Large intestine (tissue), 3 donors: ENCODE measurements around the gene EPM2A. TPM values are rescaled to one million over a fixed set of nuclear protein-coding genes. Genes with fewer than 3 reads are reported as not detected.
"Not testable (repeated sequence)": the region's sequence is repeated elsewhere in the genome, so short reads cannot be mapped to it uniquely, and the experiment has no call there.

ENCODE experiments used
- DNase-seq, 2 donors: peaks; one replicate each; pipeline versions ENCODE4 v3.0.0 to v3.0.0-alpha.2; 2013
- H3K27ac ChIP-seq: one replicate; pipeline ENCODE4 v1.5.1; 2013; ENCODE audit warnings: low read length
- H3K27me3 ChIP-seq: 2 replicates; pipeline ENCODE4 v1.6.1; 2013; ENCODE audit warnings: low read length; ENCODE audit not compliant: control insufficient read depth, insufficient read depth
- H3K36me3 ChIP-seq: 2 replicates; pipeline ENCODE4 v1.6.1; 2013; ENCODE audit warnings: low read length; ENCODE audit not compliant: control insufficient read depth, insufficient read depth
- H3K4me1 ChIP-seq: one replicate; pipeline ENCODE4 v1.6.1; 2013; ENCODE audit warnings: low read length; ENCODE audit not compliant: control insufficient read depth, insufficient read depth
- H3K4me3 ChIP-seq: one replicate; pipeline ENCODE4 v1.5.1; 2013; ENCODE audit warnings: low read length
- H3K9me3 ChIP-seq: one replicate; pipeline ENCODE4 v1.6.1; 2013; ENCODE audit warnings: mild to moderate bottlenecking, low read depth, low read length, moderate library complexity; ENCODE audit not compliant: control insufficient read depth
- WGBS: methylation state at CpG from one replicate; pipeline ENCODE4 v1.1.5; 2013; ENCODE audit warnings: low lambda C conversion rate; ENCODE audit not compliant: insufficient coverage; 5-methylcytosine and 5-hydroxymethylcytosine counted together
- polyA plus RNA-seq: library from polyadenylated mRNA; unstranded; fragments of 120-200 nt; gene quantifications from one replicate; pipeline ENCODE4 v1.2.1, GENCODE V29; 2013

Gene EPM2A
- polyA plus RNA-seq, 1 donor, result 7.0 TPM

DNA sequence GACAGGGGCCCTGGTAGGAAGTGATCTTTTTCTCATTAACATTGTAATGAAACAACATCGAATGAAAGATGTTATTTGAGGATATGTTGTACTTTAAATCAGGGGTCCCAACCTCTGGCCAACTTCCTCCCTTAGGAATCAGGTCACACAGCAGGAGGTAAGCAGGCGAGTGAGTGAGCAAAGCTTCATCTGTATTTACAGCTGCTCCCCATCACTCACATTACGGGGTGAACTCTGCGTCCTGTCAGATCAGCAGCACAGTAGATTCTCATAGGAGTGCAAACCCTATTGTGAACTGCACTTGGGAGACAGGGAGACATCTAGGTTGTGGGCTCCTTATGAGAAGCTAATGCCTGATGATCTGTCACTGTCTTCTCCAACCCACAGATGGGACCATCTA lies 19.9 kb downstream of the EPM2A start:
- H3K9me3 ChIP-seq, result no peaks in the 10 kb centered on the region
- no peak overlapping the region for H3K27ac ChIP-seq
- no peaks in the 10 kb centered on the region for H3K36me3 ChIP-seq
- H3K4me3 ChIP-seq, result no peak overlapping the region
- no CpG with 5 or more reads among the region's 4 CpGs for WGBS
- DNase-seq, result no peak
- no peaks in the 10 kb centered on the region for H3K4me1 ChIP-seq
- H3K27me3 ChIP-seq, result no peaks in the 10 kb centered on the region

DNA sequence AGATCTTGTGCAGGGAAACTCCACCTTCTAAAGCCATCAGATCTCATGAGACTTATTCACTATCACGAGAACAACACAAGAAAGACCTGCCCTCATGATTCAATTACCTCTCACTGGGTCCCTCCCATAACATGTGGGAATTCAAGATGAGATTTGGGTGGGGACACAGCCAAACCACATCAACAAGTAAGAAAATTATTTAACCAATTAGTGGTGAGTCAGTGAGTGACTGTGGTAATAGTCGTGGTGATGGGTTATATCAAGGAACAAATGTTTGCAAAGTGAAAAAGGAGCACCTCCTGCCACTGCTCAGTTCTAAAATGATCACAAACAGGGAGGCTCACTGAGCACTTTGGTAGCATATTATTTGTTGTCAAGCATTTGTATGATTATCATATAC lies 20.6 kb downstream of the EPM2A start:
- Histone ChIP-seq H3K9me3 (no peaks in the 10 kb centered on the region), H3K4me3 (no peak overlapping the region), H3K4me1 (no peaks in the 10 kb centered on the region), H3K27ac (no peak overlapping the region), H3K27me3 (no peaks in the 10 kb centered on the region), H3K36me3 (no peaks in the 10 kb centered on the region)
- DNase-seq, result no peak
- no CpG with 5 or more reads among the region's 2 CpGs for WGBS

DNA sequence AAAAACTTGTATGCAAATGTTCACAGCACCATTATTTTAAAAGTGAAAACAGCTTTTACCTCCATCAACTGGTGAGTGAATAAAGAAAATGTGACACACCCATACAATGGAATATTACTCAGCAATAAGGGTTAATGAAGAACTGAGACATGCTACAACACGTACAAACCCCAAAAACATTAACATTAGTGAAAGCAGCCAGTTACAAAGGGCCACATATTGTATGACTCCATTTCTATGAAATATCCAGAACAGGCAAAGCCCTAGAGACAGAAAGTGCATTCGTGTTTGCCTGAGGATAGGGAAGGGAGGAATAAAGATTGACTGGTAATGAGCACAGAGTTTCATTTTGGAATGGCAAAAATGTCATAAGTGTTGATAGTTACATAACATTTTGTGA lies 21.5 kb downstream of the EPM2A start:
- H3K27me3 ChIP-seq, result no peaks in the 10 kb centered on the region
- no peak overlapping the region for H3K27ac ChIP-seq
- DNase-seq, result no peak
- H3K4me1 ChIP-seq, result no peaks in the 10 kb centered on the region
- 100% methylated on average over 1 of the region's 2 CpGs for WGBS
- no peaks in the 10 kb centered on the region for H3K9me3 ChIP-seq
- H3K36me3 ChIP-seq, result no peaks in the 10 kb centered on the region
- no peak overlapping the region for H3K4me3 ChIP-seq

DNA sequence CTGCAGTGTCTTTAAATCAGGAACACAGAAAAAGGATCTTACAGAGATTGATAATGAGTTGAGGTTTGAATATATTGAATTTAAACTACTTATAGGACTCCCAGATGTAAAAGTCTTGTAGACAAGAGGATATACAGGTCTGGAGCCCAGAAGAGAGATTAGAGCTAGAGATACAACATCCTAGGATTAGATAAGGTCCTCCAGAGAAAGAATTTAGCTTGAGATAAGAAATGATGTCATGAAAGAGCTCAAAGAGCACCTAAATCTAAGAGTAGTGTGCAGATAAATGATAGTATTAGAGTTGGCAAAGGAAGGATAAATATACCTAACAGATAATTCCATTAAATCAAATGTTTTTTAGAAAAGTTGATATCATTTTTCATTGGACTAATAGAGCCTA lies 23.9 kb downstream of the EPM2A start:
- Histone ChIP-seq H3K9me3 (no peaks in the 10 kb centered on the region), H3K4me3 (no peak overlapping the region)
- no peak for DNase-seq

DNA sequence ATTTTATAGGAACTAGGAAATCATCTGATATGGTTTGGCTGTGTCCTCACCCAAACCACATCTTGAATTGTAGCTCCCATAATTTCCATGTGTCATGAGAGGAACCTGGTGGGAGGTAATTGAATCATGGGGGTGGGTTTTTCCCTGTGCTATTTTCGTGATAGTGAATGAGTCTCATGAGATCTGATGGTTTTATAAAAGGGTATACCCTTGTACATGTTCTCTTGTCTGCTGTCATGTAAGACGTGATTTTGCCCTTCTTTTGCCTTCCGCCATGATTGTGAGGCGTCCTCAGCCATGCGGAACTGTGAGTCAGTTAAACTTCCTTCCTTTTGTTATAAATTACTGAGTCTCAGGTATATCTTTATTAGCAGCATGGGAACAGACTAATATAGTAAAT lies 27.9 kb downstream of the EPM2A start:
- DNase-seq, result no peak
- no CpG with 5 or more reads among the region's 5 CpGs for WGBS
- Histone ChIP-seq H3K9me3 (no peaks in the 10 kb centered on the region), H3K27ac (no peak overlapping the region), H3K27me3 (no peaks in the 10 kb centered on the region), H3K4me1 (no peaks in the 10 kb centered on the region), H3K36me3 (no peaks in the 10 kb centered on the region), H3K4me3 (no peak overlapping the region)

More for the DNA sequence above, 23.9 kb downstream of the EPM2A start:
- Histone ChIP-seq H3K4me1 (no peaks in the 10 kb centered on the region), H3K27ac (no peak overlapping the region), H3K27me3 (no peaks in the 10 kb centered on the region), H3K36me3 (no peaks in the 10 kb centered on the region)

DNA sequence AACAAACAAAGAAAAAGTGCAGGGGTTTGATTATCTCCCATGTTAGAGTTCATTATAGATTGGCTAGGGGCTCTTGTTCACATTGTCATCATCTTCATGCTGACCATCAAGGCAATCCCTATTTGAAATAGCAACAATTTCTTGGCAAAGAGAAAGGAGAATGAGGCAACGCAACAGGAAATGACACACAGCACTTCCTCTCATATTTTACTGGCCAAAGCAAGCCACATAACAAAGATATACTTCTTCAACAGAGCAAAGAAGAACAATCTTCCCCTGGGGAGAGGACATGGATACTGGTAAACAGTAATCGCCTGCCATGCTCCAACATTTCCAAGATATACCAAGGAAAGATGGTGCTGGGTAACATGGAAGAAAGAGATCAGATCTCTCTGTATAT lies 29.8 kb downstream of the EPM2A start:
- DNase-seq, result no peak
- no peaks in the 10 kb centered on the region for H3K4me1 ChIP-seq
- no CpG with 5 or more reads among the region's 2 CpGs for WGBS
- H3K4me3 ChIP-seq, result no peak overlapping the region
- no peak overlapping the region for H3K27ac ChIP-seq
- H3K27me3 ChIP-seq, result no peaks in the 10 kb centered on the region
- no peaks in the 10 kb centered on the region for H3K9me3 ChIP-seq
- no peaks in the 10 kb centered on the region for H3K36me3 ChIP-seq

DNA sequence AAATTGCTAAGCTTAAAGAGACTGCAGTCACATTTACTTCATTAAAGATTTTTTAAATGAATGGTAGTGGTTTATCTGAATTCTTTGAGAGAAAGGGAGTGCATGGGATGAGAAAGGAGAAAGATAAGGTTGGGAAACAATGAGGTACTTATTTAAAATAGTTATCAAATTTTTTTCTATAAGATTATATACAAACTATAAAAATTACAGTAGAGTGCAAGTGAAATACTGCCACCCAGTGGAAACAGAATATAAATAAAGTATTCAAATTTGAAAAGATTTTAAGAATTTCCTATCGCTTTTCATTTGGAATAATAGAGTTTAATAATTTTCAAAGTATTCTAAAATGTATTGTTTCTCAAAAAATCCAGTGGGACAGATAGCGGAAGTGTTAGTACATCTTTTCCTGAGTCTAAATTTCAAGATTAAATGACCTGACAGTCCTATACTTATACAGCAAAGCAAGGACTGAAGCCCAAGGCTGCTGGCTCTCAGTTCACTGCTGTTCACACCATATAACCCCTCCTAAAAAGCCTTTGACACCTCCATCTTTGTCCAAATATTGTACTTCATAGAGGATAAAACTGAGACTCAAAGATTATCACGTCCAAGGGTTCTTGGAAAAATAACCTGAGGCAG lies 31.1 kb downstream of the EPM2A start:
- H3K4me1 ChIP-seq, result no peaks in the 10 kb centered on the region
- 64% methylated on average over 2 of the region's 3 CpGs for WGBS
- H3K4me3 ChIP-seq, result no peak overlapping the region
- H3K27ac ChIP-seq, result no peak overlapping the region
- DNase-seq, result no peak
- H3K27me3 ChIP-seq, result no peaks in the 10 kb centered on the region
- H3K9me3 ChIP-seq, result no peaks in the 10 kb centered on the region
- H3K36me3 ChIP-seq, result no peaks in the 10 kb centered on the region

DNA sequence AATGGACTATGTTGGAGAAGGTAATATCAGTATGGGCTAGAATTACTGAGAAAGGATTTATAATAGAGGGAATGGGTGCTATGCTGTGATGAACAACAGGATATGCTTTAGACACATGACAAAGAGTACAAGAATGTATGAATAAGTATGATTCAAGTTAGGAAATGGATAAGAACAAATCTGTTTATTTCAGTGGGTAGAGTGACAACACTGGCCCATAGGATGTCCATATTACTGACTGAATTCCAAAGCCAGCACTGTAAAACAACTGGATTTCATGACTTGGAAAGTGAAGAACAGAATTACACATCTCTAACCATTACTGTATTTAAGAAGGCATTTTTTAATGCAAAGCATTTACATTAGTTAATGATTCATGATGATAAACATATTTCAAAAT lies 35.9 kb downstream of the EPM2A start:
- Histone ChIP-seq H3K4me3 (no peak overlapping the region), H3K4me1 (no peaks in the 10 kb centered on the region)

DNA sequence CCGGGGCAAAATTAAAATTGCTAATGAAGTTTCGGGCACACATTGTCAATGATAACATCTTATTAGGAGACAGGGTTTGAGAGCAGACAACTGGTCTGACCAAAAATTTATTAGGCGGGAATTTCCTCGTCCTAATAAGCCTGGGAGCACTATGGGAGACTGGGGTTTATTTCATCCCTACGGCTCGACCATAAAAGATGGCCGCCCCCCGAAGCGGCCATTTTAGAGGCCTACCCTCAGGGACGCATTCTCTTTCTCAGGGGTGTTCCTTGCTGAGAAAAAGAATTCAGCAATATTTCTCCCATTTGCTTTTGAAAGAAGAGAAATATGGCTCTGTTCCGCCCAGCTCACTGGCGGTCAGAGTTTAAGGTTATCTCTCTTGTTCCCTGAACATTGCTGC lies 37.9 kb downstream of the EPM2A start:
- WGBS, result no CpG with 5 or more reads among the region's 12 CpGs
- H3K9me3 ChIP-seq, DNase-seq, H3K36me3 ChIP-seq, H3K4me3 ChIP-seq, H3K27me3 ChIP-seq, H3K4me1 ChIP-seq, H3K27ac ChIP-seq: not testable (repeated sequence)

More for the DNA sequence above, 35.9 kb downstream of the EPM2A start:
- Histone ChIP-seq H3K27ac (no peak overlapping the region), H3K9me3 (no peaks in the 10 kb centered on the region), H3K36me3 (no peaks in the 10 kb centered on the region), H3K27me3 (no peaks in the 10 kb centered on the region)
- DNase-seq, result no peak

DNA sequence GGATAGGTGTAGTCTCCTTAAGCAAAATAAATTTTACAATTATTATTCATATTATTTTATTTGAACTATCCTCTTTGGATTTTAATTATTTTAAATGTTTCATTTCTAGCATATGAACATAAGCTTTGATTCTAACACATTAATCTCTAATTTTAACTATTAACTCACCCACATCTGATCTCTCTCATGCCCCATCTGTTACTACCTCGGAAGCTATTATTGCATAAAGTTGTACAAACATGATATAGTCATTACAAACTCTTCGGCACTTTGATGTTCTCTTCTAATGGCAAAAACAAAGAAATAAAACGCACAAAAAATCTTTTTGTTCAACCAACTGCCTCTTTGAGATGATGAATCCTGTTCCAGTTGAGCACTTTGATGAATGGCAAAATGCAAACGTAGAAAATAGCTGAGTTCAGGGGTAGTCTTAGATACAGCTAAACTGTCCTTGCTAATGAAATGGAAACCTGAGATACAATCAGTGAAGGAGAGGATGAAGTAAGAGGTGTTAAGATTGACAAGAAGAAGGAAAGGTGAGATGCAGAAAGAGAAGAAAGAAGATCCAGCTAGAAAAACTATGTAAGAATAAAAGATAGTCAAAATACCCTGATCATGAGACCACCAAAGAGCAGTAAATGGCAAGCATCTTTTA lies 41.1 kb downstream of the EPM2A start:
- 70% methylated on average over 2 of the region's 4 CpGs for WGBS
- no peak overlapping the region for H3K27ac ChIP-seq

DNA sequence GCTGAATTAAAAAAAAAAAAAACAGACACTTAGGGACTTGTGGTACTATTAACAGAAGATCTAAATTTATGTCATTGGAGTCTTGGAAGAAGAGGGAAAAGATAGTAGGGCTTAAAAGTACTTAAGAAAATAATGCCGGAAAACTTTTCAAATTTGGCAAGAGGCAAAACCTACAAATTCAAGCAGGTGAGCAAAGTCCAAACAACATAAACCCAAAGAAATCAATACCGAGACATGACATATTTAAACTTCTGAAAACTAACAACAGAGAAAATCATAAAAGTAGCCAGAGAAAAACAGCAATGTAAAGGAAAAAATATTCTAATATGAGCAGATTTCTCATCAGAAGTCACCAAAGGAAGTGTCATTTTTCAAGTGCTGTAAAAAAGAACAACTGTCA lies 44.4 kb downstream of the EPM2A start:
- Histone ChIP-seq H3K9me3 (no peaks in the 10 kb centered on the region), H3K4me3 (no peak overlapping the region), H3K27me3 (no peaks in the 10 kb centered on the region), H3K27ac (no peak overlapping the region), H3K36me3 (no peaks in the 10 kb centered on the region), H3K4me1 (no peaks in the 10 kb centered on the region)
- 86% methylated on average over 1 of the region's 2 CpGs for WGBS
- DNase-seq, result no peak

More for the DNA sequence above, 41.1 kb downstream of the EPM2A start:
- no peaks in the 10 kb centered on the region for H3K27me3 ChIP-seq
- no peak for DNase-seq
- no peaks in the 10 kb centered on the region for H3K9me3 ChIP-seq
- H3K4me3 ChIP-seq, result no peak overlapping the region
- no peaks in the 10 kb centered on the region for H3K36me3 ChIP-seq
- H3K4me1 ChIP-seq, result no peaks in the 10 kb centered on the region
